SK-N-SH (cell line): ENCODE results near the gene SAMM50. TPM values are rescaled to one million over a fixed set of nuclear protein-coding genes. Genes with fewer than 3 reads are reported as not detected.

Source experiments
- CTCF ChIA-PET: fragments of 300-600, 350-600 bp; formaldehyde crosslinking; extraction: SDS; loops from one replicate; lab custom pipeline; 2021; lab: Yijun Ruan, JAX
- POLR2A ChIA-PET: fragments of 350-600 bp; sonication (Branson Sonifier 250); formaldehyde crosslinking; extraction: SDS; loops from one replicate; lab custom pipeline; 2020; ENCODE audit warnings: antibody characterized with exemption, inconsistent platforms; lab: Yijun Ruan, JAX
- DNase-seq: peaks from one replicate; pipeline ENCODE4 v3.0.0; 2012
- H2AFZ ChIP-seq: fragments of 200-600 bp; sonication (generic); 2 replicates; pipeline ENCODE4 v1.8.1; 2016; ENCODE audit warnings: antibody characterized with exemption, mild to moderate bottlenecking, low read depth
- H3F3A ChIP-seq: fragments of 200-600 bp; sonication (generic); replicated peaks from 2 replicates; pipeline ENCODE3; 2016; ENCODE audit warnings: antibody characterized with exemption, mild to moderate bottlenecking; ENCODE audit not compliant: insufficient read depth
- H3K27ac ChIP-seq, 2 experiments: fragments of 200-500 bp in 1 of 2; fragments of 200-600 bp in 1 of 2; sonication (Bioruptor generic) in 1 of 2; sonication (generic), shearing (Covaris generic) in 1 of 2; 2 replicates each; pipeline versions ENCODE4 v1.5.1 to v1.6.1; 2014 to 2016; ENCODE audit warnings: low read depth in 2 of 2, inconsistent platforms in 1 of 2, low read length in 1 of 2, mild to moderate bottlenecking in 1 of 2, mixed read lengths in 1 of 2
- H3K27me3 ChIP-seq: fragments of 200-600 bp; sonication (generic), shearing (Covaris generic); 2 replicates; pipeline ENCODE4 v1.6.1; 2016; ENCODE audit warnings: mixed run types; ENCODE audit not compliant: insufficient read depth
- H3K36me3 ChIP-seq, 2 experiments: fragments of 200-500 bp in 1 of 2; fragments of 200-600 bp in 1 of 2; sonication (Bioruptor generic) in 1 of 2; sonication (generic) in 1 of 2; replicated peaks in 1 of 2; 2 replicates each; pipeline versions ENCODE3 to v1.5.1; 2014 to 2016; ENCODE audit warnings: low read length in 1 of 2, mild to moderate bottlenecking in 1 of 2; ENCODE audit not compliant: insufficient read depth in 2 of 2, control insufficient read depth in 1 of 2
- H3K4me1 ChIP-seq, 2 experiments: fragments of 200-500 bp in 1 of 2; fragments of 200-600 bp in 1 of 2; sonication (Bioruptor generic) in 1 of 2; sonication (generic), shearing (Covaris generic) in 1 of 2; 2 replicates each; pipeline versions ENCODE4 v1.5.1 to v1.6.1; 2014 to 2016; ENCODE audit warnings: low read depth in 1 of 2, low read length in 1 of 2, mixed run types in 1 of 2; ENCODE audit not compliant: insufficient read depth in 2 of 2, control insufficient read depth in 1 of 2
- H3K4me2 ChIP-seq: fragments of 200-600 bp; sonication (generic), shearing (Covaris generic); 2 replicates; pipeline ENCODE4 v1.6.1; 2017; ENCODE audit warnings: mixed run types
- H3K4me3 ChIP-seq, 2 experiments: fragments of 200-500 bp in 1 of 2; fragments of 200-600 bp in 1 of 2; sonication (Bioruptor generic) in 1 of 2; sonication (generic), shearing (Covaris generic) in 1 of 2; 2 replicates each; pipeline versions ENCODE4 v1.5.1 to v1.8.1; 2014 to 2016; ENCODE audit warnings: low read depth in 2 of 2, inconsistent platforms in 1 of 2, low read length in 1 of 2, mild to moderate bottlenecking in 1 of 2, mixed read lengths in 1 of 2, moderate library complexity in 1 of 2
- H3K79me2 ChIP-seq: fragments of 200-600 bp; sonication (generic); 2 replicates; pipeline ENCODE4 v1.8.1; 2017; ENCODE audit warnings: mild to moderate bottlenecking; ENCODE audit not compliant: insufficient read depth
- H3K9ac ChIP-seq: fragments of 200-600 bp; sonication (generic); 2 replicates; pipeline ENCODE4 v1.6.1; 2017; ENCODE audit warnings: mixed run types
- H3K9me2 ChIP-seq: fragments of 200-600 bp; sonication (generic); 2 replicates; pipeline ENCODE4 v1.6.1; 2017; ENCODE audit warnings: mixed run types
- H3K9me3 ChIP-seq: fragments of 200-600 bp; sonication (generic); 2 replicates; pipeline ENCODE4 v1.6.1; 2017; ENCODE audit warnings: mixed run types, mild to moderate bottlenecking, moderate library complexity
- H4K20me1 ChIP-seq: fragments of 200-600 bp; sonication (generic); 2 replicates; pipeline ENCODE4 v1.6.1; 2017; ENCODE audit warnings: mild to moderate bottlenecking, mixed run types; ENCODE audit not compliant: insufficient read depth
- CTCF ChIP-seq: fragments of 200-600 bp; sonication (generic); IDR thresholded peaks from 2 replicates; pipeline ENCODE4 v1.6.1; 2017; ENCODE audit warnings: antibody characterized with exemption, mild to moderate bottlenecking, moderate library complexity
- ELF1 ChIP-seq: IDR thresholded peaks from 2 replicates; pipeline ENCODE4 v1.4.0; 2012
- FOSL2 ChIP-seq: IDR thresholded peaks from 2 replicates; pipeline ENCODE4 v1.4.0; 2012; ENCODE audit warnings: low read depth, mild to moderate bottlenecking, moderate library complexity, borderline replicate concordance
- FOXM1 ChIP-seq: IDR thresholded peaks from 2 replicates; pipeline ENCODE4 v1.4.0; 2012; ENCODE audit warnings: low read depth, mild to moderate bottlenecking
- GATA2 ChIP-seq: sonication (generic); formaldehyde crosslinking; IDR thresholded peaks from 2 replicates; pipeline ENCODE4 v1.5.0; 2020; ENCODE audit warnings: mild to moderate bottlenecking, missing genetic modification reagents
- NFIC ChIP-seq: IDR thresholded peaks from 2 replicates; pipeline ENCODE4 v1.4.0; 2012; ENCODE audit warnings: borderline replicate concordance
- RAD21 ChIP-seq: IDR thresholded peaks from 2 replicates; pipeline ENCODE4 v1.6.1; 2012; ENCODE audit warnings: mild to moderate bottlenecking, low read length
- SIN3A ChIP-seq: IDR thresholded peaks from 2 replicates; pipeline ENCODE4 v1.6.1; 2012; ENCODE audit warnings: low read depth, mild to moderate bottlenecking, low read length, moderate library complexity, borderline replicate concordance
- SMC3 ChIP-seq: IDR thresholded peaks from 2 replicates; pipeline ENCODE4 v1.6.1; 2012; ENCODE audit warnings: low read depth, low read length, improper control_type of control experiment
- TCF12 ChIP-seq: IDR thresholded peaks from 2 replicates; pipeline ENCODE4 v1.4.0; 2012
- USF2 ChIP-seq: fragments of 150-350 bp; IDR thresholded peaks from 2 replicates; pipeline ENCODE4 v1.6.1; 2017; ENCODE audit warnings: antibody characterized with exemption, low read length, low read depth, borderline replicate concordance
- ZBTB33 ChIP-seq: IDR thresholded peaks from 2 replicates; pipeline ENCODE4 v1.4.0; 2012; ENCODE audit warnings: low read depth, borderline replicate concordance
- WGBS: methylation state at CpG from one replicate; pipeline ENCODE4 v1.1.6; 2017; ENCODE audit warnings: low lambda C conversion rate; 5-methylcytosine and 5-hydroxymethylcytosine counted together
- polyA plus RNA-seq, 3 experiments: library from polyadenylated mRNA; depleted of rRNA; stranded (reverse); fragments of >200 nt; gene quantifications; 2 replicates each; pipeline ENCODE4 v1.2.3, GENCODE V29; 2012

The SAMM50 gene
- polyA plus RNA-seq, 1 of the 3 experiments (the other 2 are of a cell fraction), result 49.6 TPM

GRCh38 chr22:44025171-44026065, 70.2 kb downstream of the SAMM50 start:
- 96% methylated on average over 26 of the region's 26 CpGs for WGBS
- no peak overlapping the region for H3K27ac ChIP-seq
- POLR2A ChIA-PET, result no interaction called here

More at GRCh38 chr22:44025171-44026065, 70.2 kb downstream of the SAMM50 start:
- Histone ChIP-seq H3K36me3 (no peaks in the 10 kb centered on the region), H2AFZ (no peak overlapping the region), H3K4me3 (peak overlapping the region; percentile 53 to 65; a peak in 3 of 4 replicates), H3K27me3 (no peaks in the 10 kb centered on the region), H3F3A (peaks cover 21% of the 10 kb centered on the region), H3K9me3 (no peaks in the 10 kb centered on the region), H4K20me1 (no peaks in the 10 kb centered on the region), H3K9me2 (no peaks in the 10 kb centered on the region), H3K4me2 (peak overlapping the region; percentile 93), H3K79me2 (peaks cover 38% of the 10 kb centered on the region; the same call in 1 of the 2 replicates), H3K4me1 (peaks cover 9 to 11% of the 10 kb centered on the region in 2 experiments; a peak in 2 of 4 replicates), H3K9ac (peak overlapping the region; percentile 91; the same call in 1 of the 2 replicates)
- CTCF ChIA-PET, result interaction anchor here (2.3 kb wide), 1 partner anchor 32 kb away, joined by 16 read pairs; no protein-coding TSS in a partner anchor
- DNase-seq, result no peak
- TF ChIP-seq USF2, result no peak
- TF ChIP-seq GATA2, result no peak
- no peak for TF ChIP-seq ZBTB33
- TF ChIP-seq SMC3, result no peak
- TF ChIP-seq TCF12, result no peak
- TF ChIP-seq FOXM1, result no peak
- no peak for TF ChIP-seq FOSL2
- TF ChIP-seq NFIC, result no peak
- TF ChIP-seq SIN3A, result no peak
- TF ChIP-seq ELF1, result no peak
- TF ChIP-seq RAD21, result no peak
- TF ChIP-seq CTCF, result no peak
